ENCODE data around the gene ANO2.

ANO2 gene

DNA sequence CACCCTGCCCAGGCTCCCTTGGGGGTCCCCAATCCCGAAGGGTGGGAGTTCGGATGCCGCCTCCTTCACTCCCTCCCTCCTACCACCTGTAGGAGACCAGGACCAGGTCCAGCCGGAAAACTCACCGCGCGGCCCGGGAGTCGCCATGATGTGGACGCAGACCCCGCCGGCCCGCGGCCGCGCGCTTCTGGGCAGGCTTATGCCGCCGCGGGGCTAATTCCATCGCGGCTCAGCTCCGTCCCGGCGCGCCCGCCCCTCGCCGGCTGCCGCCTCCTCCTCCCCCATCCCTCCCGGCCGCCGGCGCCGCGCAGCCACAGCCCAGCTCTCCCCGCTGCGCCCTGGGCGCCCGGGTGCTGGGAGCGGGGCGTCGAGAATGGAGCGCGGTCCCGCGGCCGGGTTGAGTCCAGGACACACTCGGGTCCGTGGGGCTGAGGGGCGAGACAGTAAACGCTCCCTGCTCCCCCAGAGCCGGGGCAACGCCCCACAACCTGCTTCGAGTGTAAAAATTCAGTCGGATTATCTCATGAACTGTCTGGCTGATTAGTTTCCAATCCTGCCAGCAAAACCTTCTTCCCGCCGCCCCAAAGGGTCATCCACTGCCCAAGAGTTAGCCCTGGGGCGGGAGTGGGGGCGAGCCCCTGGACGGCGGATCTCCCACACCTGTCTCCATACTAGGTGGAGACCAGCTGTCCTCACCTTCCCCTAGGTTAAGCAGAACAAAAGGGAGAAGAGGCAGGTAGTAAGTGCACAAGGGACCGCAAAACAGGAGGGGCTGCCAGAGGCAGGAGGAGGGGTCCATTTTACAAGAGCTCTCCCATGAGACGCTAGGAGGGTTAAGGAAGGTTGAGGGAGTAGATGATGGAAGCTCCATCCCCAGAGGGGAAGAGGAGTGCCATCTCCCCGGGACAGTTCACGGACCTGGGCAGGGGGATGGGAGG lies at the start of gene ANO2:
ANO2 (minus strand) TSS at position 189 of the 938 bp plus-strand sequence; CDS start at position 147, 42 bp downstream.
- in situ Hi-C loops (cut with MboI; ENCODE audit: low pct_unique_long_range_greater_than_20kb, low sequenced_read_pairs), result no loop called here
- DNase-seq, result no peak

DNA sequence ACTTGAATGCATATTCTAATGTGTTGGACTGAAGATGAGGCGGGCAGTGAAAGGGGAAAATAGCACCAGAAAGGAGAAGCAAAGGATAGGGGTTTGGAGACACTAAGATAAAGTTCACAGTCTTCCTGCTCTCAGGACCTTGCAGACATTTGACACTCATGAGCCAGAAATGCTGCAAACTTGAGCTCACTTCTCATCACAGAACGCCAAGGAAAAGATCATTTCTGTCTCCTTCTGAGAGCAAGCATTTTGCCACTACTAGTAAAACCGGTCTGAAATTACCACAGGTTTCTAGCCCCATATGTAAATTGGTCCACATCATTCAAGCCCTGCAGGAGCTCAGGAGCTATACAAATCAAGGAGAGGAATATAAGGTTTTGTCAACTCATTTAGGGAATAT lies 44.6 kb upstream of the ANO2 start:
- in situ Hi-C loops (cut with MboI; ENCODE audit: low pct_unique_long_range_greater_than_20kb, low sequenced_read_pairs), result no loop called here
- no peak for DNase-seq

DNA sequence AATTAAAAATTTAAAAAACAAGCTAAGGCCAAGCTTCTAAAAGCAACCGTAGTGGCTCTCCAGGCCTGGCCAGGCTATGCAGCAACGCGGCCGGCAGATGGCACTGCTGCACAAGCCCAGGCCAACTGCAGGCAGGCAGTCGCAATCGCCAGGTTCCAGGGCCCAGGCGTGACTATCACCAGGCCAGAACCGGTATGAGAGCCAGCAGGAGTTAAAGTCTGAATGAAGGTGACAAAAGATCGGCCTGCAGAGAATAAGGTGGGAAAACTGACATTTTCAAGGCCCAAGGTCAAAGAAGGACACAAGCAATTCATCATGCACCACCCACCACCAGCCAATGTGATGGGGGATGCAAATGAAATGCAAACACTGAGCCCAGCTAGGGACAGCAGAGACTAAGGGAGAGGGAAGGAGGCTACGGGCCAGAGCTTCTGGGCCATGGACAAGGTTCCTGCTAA lies 43.6 kb upstream of the ANO2 start:
- in situ Hi-C loops (cut with MboI; ENCODE audit: low pct_unique_long_range_greater_than_20kb, low sequenced_read_pairs), result no loop called here
- peak; percentile 64 for DNase-seq

DNA sequence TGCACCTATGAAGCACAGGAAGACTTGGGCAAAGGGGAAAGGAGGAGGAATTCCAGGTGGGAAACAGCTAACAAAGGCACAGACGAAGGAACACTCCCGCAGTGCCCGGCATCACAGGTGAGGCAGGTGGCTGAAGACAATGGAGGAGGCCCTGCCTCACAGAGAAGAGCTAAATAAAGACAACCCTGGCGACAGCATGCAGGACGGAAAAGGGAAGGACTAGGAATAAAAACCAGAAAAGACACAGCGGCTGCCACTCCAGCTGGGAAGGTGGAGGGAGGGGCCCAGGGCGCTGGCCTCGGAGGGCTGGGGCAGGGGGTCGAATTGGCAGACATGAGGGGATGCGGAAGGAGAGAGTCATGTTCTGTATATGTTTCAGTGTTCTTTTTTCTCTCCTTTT lies 43.0 kb upstream of the ANO2 start:
- in situ Hi-C loops (cut with MboI; ENCODE audit: low pct_unique_long_range_greater_than_20kb, low sequenced_read_pairs), result no loop called here
- DNase-seq, result no peak

DNA sequence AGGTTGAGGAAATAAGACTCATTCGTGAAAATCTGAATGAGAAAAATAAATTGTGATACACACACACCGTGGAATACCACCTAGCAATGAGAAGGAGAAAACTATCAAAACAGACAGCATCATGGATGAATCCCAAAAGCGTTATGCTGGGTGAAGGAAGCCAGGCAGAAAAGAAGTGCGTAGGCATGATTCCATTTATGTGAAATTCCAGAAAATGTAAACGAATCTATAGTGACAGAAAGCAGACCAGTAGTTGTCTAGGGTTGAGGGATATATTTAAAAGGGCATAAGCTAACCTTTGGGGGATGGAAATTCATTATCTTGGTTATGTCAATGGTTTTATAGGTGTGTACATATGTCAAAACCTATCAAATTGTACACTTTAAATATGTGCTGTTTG lies 42.5 kb upstream of the ANO2 start:
- in situ Hi-C loops (cut with MboI; ENCODE audit: low pct_unique_long_range_greater_than_20kb, low sequenced_read_pairs), result no loop called here
- DNase-seq, result no peak

DNA sequence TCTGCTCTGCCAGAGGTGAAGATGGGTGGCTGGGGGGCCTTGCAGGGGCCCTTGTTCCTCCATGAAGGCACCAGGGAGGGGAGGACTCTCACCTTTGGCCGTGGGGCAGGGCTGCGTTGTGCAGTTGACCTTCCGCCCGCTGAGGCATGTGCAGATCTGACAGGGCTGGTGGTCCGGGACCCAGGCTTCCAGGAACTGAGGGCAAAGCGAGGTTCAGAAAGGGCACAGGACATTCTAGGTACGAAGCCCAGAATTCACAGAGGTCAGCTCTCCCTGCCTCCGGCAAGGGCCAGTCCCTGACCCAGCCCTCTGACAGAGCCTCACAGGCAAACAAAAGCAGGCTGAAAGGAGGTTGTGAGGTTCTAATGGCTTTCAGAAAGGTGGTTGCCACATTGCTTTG lies 40.4 kb upstream of the ANO2 start:
- no peak for DNase-seq
- in situ Hi-C loops (cut with MboI; ENCODE audit: low pct_unique_long_range_greater_than_20kb, low sequenced_read_pairs), result no loop called here

DNA sequence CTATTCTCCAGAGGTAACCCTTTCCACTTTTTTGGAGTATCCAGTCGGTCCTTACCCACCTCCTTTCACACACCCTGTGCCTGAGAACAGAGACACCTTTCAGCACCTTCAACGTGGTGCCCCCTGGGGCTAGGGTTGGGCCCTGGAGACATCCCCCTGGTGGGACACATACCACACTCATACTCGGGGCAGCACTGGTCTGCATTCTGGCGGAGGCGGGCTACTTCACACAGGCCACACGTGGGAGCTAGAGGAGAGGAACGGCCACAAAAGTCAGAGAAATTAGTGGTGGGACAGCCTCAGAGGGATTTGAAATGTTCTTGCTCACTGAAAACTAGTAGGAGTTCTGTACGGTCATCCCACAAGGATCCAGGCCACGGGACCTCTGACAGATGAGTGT lies 39.8 kb upstream of the ANO2 start:
- in situ Hi-C loops (cut with MboI; ENCODE audit: low pct_unique_long_range_greater_than_20kb, low sequenced_read_pairs), result no loop called here
- DNase-seq, result no peak

DNA sequence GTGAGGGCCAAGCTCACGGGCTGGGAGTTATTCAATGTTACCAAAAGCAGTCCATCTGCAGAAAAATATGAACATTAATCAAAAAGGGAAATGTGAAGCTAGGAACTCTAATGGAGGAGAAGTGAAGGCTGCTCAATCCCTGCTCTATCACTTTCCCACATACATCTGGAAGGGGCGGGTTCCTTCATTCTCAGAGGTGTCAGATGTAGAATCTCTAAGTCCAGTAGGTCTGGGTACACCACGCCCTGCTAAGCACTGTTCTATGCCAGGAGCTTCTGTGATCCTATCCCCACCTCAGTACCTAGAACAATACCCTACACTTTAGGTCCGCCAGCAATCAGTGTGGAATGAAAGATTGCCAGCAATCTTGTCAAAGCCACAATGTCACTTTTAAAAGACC lies 37.0 kb upstream of the ANO2 start:
- in situ Hi-C loops (cut with MboI; ENCODE audit: low pct_unique_long_range_greater_than_20kb, low sequenced_read_pairs), result no loop called here
- DNase-seq, result no peak

DNA sequence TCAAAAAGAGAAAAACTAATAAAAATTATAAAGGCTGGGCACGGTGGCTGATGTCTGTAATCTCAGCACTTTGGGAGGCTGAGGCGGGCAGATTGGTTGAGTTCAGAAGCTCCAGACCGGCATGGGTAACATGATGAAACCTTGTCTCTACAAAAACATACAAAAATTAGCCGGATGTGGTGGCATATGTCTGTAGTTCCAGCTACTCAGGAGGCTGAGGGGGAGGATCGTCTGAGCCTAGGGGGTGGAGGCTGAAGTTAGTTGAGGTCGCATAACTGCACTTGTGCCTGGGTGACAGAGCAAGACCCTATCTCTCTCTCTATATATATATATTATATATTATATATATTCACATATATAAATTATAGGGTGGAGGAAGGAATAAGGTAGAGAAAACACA lies 32.5 kb upstream of the ANO2 start:
- in situ Hi-C loops (cut with MboI; ENCODE audit: low pct_unique_long_range_greater_than_20kb, low sequenced_read_pairs), result no loop called here
- DNase-seq, result no peak

DNA sequence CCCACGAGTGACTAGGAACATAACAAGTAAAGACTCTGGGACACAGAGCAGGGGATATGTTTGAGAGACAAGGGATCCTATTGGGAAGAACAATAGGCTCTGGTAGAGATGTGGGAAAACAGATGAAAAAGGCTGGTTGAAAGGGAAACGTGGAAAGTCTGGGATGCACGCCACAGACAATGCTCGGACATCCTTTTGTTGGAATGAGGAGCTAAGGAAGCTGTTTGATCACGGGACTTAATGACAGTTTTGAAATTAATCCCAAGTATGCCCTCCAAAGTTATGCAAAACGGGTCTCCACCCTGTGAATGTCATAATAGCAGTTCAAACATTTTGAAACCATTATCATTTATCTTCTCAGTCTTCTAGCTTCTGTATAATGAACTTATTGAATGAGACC lies 31.7 kb upstream of the ANO2 start:
- no peak for DNase-seq
- in situ Hi-C loops (cut with MboI; ENCODE audit: low pct_unique_long_range_greater_than_20kb, low sequenced_read_pairs), result no loop called here

DNA sequence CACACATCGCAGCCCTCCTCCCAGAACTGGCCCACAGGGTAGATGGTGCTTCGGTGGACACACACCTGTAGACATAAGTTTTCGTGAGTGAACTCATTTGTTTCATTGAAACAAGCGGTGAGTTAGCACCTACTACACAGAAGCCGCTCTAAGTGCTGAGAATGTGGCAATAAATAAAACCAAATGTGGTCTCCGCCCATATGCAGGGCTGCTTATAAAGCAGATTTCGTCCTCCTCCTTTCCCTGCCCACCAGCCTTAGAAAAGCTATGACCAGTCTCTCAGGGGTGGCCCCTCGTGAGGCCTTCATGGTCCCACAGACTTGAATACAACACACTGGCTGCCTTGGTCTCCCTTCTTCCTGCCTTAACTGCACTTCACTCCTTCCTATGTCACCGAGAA lies 31.1 kb upstream of the ANO2 start:
- no peak for DNase-seq
- in situ Hi-C loops (cut with MboI; ENCODE audit: low pct_unique_long_range_greater_than_20kb, low sequenced_read_pairs), result no loop called here

DNA sequence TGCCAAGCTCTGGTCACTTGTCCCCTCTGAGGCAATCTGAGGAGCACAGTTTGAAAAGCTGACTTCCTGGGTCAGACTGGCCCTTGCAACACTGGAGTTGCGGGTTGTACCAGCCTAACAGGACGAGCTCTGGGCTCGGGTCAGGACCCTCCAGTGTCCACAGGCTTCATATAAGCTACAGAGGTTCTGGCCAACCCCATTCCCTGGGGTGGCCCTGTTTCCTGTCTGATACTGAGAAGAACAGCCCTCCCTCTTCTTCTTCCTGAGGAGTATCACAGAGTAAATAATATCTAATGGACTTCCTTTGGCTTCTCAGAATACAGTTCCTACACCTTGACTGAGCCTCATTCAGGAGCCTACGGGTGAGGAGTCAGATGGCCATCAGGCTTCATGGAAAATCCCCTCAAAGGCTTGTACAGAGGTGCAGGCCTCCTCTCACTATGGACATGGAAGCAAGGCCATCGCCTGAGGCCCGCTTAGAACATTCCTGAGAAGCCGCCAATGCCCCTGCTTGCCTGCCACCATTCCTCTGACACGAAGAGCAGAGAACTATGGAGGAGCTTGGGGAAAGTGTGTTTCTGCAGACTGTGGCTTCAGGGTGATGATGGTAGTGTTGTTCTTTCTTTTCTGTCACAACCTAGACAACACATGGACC lies 28.5 kb upstream of the ANO2 start:
- in situ Hi-C loops (cut with MboI; ENCODE audit: low pct_unique_long_range_greater_than_20kb, low sequenced_read_pairs), result no loop called here
- DNase-seq, result no peak

DNA sequence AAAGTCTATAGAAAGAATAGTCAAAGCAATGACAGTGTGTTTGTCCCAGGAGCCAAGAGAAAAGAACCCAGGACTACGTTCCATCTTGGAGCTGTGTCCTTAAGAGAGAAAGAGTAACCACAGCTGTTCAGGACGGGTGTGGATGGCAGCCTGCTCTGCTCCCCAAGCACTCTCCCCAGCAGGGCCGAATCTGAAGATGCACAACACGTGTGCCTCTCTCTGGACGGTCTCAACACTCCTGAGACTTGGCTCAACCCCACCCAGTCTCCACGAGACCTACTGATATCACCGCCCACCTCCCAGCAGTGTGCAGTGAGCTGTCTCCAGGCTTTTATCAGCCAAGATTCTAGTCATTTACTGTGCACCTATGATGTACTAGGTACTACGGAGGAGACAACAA lies 27.3 kb upstream of the ANO2 start:
- DNase-seq, result no peak
- in situ Hi-C loops (cut with MboI; ENCODE audit: low pct_unique_long_range_greater_than_20kb, low sequenced_read_pairs), result no loop called here

DNA sequence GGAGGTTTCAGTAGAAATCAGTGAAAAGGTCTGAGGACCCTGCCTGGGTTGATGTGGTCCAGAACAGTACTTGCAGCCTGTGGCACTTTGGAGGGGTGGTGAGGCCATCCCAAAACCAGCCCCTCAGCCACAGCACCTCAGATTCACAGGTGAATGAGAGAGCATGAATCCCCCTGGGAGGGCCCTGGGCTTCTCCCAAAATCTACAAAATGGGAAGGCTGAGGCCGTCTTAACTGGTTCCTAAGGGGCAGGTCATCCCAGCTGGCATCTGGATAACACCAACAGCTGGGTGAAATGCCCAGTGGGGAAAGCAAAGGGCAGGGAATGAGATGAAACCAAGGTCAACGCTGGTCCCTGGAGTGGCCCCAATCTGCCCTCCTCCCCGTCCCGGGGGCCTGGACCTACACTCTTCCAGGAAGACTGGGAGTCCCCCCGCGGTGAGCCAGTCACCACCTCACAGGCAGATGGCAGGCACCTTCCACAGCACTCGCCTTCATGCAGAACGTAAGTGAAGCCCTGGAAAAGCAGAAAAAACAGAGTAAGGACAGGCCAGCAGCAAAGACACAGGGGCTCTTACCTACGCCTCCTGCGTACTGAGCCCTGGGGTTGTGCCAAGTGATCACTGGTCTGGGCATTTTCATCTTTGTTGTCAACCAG lies 26.3 kb upstream of the ANO2 start:
- no peak for DNase-seq
- in situ Hi-C loops (cut with MboI; ENCODE audit: low pct_unique_long_range_greater_than_20kb, low sequenced_read_pairs), result no loop called here

DNA sequence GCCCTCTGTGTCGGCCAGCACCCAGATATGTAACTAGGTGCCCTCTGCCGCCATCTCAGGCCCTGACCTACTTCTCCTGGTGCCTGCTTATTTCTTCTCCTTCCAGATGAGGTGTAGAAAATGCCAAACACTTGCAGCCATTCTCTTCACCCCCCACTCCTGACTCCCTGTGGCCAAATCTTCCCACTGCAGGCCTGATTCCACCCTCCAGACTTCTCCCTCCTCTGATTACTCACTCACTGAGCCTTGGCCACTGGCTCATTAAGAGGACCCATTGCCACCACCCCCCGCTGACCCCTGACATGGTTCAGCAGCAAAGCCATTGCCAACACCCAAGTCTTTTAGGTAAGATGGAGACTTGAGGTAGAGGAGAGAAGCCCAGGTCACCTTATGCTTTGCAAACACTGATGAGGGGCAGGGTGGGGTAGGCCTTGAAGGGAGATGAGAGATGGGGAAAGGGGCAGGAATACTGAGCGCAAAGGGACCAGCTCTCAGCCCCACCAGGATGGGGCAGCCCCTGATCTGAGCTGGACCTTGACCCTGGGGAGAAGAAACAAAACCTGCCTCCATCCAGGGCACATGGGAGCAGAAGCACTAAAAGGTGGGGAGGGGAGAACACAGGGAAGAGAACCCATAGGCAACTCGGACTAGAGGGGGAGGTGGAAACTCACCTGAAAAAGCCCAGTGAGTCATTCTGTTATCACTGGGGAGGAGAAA lies 25.1 kb upstream of the ANO2 start:
- no peak for DNase-seq

DNA sequence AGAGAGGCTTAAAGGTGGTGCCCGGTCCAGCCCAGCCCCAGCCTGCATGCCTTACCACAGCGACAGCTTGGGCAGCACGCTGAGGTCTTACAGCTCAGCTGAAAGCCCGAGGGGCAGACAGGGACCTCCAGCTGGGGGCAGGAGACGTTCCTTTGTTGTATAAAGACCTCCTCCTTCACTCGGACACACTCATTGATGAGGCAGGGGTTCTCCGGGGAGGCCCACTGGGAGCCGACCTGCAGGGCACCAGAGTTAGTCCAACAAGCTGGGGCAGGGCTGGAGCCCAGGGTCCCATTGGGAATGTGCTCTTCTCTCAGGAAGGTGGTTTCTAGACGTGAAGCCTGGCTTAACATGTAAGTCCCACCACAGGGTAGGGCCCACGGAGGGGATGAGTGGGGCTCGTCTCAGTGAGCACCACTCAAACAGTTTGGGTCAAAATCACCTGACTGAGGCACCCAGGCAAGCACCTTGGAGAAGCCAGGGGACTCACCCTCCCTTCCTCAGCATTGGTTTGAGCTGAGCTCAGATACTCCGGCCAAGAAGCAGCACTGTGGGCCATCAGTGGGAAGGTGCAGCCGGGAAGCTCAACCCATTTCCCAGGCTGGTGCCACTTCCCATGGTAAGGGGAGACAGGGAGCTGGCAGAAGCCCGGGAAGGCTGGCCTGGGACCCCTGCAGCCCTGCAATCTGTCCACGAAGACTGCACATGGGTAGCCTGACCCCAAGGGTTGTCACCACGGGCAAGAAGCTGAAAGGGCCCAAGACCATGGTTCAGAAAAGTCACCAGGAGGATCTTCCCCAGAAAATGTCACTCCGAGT lies 24.3 kb upstream of the ANO2 start:
- in situ Hi-C loops (cut with MboI; ENCODE audit: low pct_unique_long_range_greater_than_20kb, low sequenced_read_pairs), result no loop called here
- no peak for DNase-seq

More for the DNA sequence above, 25.1 kb upstream of the ANO2 start:
- in situ Hi-C loops (cut with MboI; ENCODE audit: low pct_unique_long_range_greater_than_20kb, low sequenced_read_pairs), result no loop called here

DNA sequence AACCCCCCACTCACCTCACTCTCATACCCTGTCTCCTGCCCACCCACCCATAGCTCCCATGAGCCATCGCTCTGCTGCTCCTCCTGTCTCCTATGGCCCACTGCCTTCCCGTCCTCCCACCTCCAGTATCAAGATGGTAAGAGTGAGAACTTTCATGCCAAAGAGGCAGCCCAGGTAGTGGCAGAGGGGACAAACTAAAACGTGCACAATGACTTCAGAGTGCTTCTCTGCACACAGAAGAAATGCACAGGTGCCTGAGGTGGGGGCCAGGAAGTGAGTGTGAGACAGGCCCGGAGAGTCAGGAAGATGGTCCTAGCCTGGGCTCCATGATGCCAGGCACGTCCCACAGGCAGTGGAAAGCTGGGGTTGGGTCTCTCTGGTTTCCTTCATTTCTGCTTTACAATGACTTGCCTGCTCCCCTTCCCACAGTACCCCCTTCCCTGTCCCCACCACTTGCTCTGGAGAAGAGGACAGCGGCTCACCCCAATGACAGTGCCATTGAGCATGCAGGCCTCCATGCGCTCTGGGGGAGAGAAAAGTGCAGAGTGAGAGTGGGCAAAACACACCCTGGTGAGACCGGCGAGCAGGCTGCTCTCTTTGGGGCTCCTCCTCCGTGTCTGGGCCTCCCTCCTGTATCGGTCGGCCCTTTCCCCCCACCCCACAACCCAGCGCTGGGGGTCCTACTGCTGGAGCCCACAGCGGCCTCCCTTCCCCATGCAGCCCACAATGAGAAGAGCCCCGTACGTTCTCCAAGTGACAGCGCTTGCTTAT lies 22.8 kb upstream of the ANO2 start:
- no peak for DNase-seq
- in situ Hi-C loops (cut with MboI; ENCODE audit: low pct_unique_long_range_greater_than_20kb, low sequenced_read_pairs), result no loop called here

DNA sequence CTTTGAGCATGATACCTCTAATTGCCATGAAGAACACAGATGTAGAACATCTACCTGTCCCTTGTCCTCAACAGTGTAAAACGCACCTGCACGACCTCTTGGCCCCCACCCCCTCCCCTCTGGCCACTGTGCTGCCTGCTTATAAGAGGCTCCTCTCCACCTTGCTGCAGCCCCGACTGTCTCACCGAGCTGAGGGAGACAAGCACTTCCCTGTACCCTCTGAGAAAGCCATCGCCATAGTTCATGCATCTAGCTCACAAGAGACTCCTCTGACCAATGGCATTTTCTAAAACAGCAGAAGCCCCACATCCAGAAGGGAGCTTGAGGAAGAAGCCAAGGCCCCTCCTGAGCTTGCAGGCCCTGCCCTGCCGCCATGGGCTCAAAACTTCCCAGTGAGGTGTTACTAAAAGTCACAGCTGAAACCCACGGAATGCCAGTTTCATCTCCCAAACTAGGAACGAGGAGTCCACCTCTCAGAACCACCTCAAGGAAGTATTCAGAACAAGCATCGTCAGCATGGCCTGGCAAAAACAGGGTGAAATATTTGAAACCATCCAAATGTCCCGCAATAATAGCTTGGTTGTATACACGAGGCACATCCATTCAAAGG lies 21.5 kb upstream of the ANO2 start:
- in situ Hi-C loops (cut with MboI; ENCODE audit: low pct_unique_long_range_greater_than_20kb, low sequenced_read_pairs), result no loop called here
- DNase-seq, result no peak

Data from KBM-7 (cell line).